Endodermal cell (in vitro differentiated cells): Measurements from ENCODE around the gene MGAT5B. TPM values are rescaled to one million over a fixed set of nuclear protein-coding genes. Genes with fewer than 3 reads are reported as not detected.

Experiments used
- DNase-seq: peaks from one replicate; pipeline ENCODE4 v3.0.0-alpha.2; 2017
- H3K27ac ChIP-seq: 2 replicates; pipeline ENCODE4 v1.5.1; 2013; ENCODE audit warnings: mild to moderate bottlenecking, low read depth, low read length, moderate library complexity
- H3K27me3 ChIP-seq: 2 replicates; pipeline ENCODE4 v1.6.1; 2013; ENCODE audit warnings: mild to moderate bottlenecking, low read length, moderate library complexity; ENCODE audit not compliant: insufficient read depth, control insufficient read depth, poor library complexity, severe bottlenecking
- H3K36me3 ChIP-seq: 2 replicates; pipeline ENCODE4 v1.7.0; 2013; ENCODE audit warnings: mild to moderate bottlenecking, low read length, moderate library complexity; ENCODE audit not compliant: control insufficient read depth, insufficient read depth
- H3K4me1 ChIP-seq: one replicate; pipeline ENCODE4 v1.7.0; 2013; ENCODE audit warnings: low read length; ENCODE audit not compliant: control insufficient read depth, insufficient read depth
- H3K4me3 ChIP-seq: 2 replicates; pipeline ENCODE4 v1.5.1; 2013; ENCODE audit warnings: mild to moderate bottlenecking, low read length, moderate library complexity
- H3K9ac ChIP-seq: 2 replicates; pipeline ENCODE4 v1.6.1; 2013; ENCODE audit warnings: mild to moderate bottlenecking, low read length, moderate library complexity; ENCODE audit not compliant: poor library complexity, severe bottlenecking; ENCODE audit errors: extremely low read depth
- H3K9me3 ChIP-seq: 2 replicates; pipeline ENCODE4 v1.6.1; 2013; ENCODE audit warnings: mild to moderate bottlenecking, low read length, moderate library complexity; ENCODE audit not compliant: control insufficient read depth
- H3K27ac Mint-ChIP-seq: 2 replicates; pipeline ENCODE4 v1.8.0; 2020; ENCODE audit warnings: mixed read lengths
- H3K27me3 Mint-ChIP-seq: 2 replicates; pipeline ENCODE4 v1.8.0; 2021; ENCODE audit warnings: mild to moderate bottlenecking, mixed read lengths; ENCODE audit not compliant: insufficient read depth
- H3K36me3 Mint-ChIP-seq: 2 replicates; pipeline ENCODE4 v1.8.0; 2020; ENCODE audit warnings: low read depth, mixed read lengths
- H3K4me1 Mint-ChIP-seq: 2 replicates; pipeline ENCODE4 v1.8.0; 2020; ENCODE audit warnings: mixed read lengths
- H3K4me3 Mint-ChIP-seq: 2 replicates; pipeline ENCODE4 v1.8.0; 2020; ENCODE audit warnings: mild to moderate bottlenecking, moderate library complexity, mixed read lengths
- H3K9me3 Mint-ChIP-seq: 2 replicates; pipeline ENCODE4 v1.8.0; 2020; ENCODE audit warnings: mild to moderate bottlenecking, mixed read lengths
- CTCF ChIP-seq: fragments of 200-600 bp; sonication (generic); conservative IDR thresholded peaks from 2 replicates; pipeline ENCODE4 v1.5.0; 2021; ENCODE audit warnings: antibody characterized with exemption, mild to moderate bottlenecking
- WGBS, 2 experiments: methylation state at CpG; one replicate each; pipeline versions ENCODE4 v1.1.5 to v1.1.7; 2013; ENCODE audit warnings: missing lambda C conversion rate in 2 of 2, mixed read lengths in 1 of 2; ENCODE audit not compliant: insufficient coverage in 1 of 2, insufficient read length in 1 of 2; 5-methylcytosine and 5-hydroxymethylcytosine counted together
- total RNA-seq, 2 donors: library from RNA; stranded (reverse); fragmentation: NEBNext Ultra II Directional in 1 of 2; extraction: Animal tissue kit (Norgen Biotek cat#: 25700) in 1 of 2; gene quantifications; 2 replicates in 1 of 2; 3 replicates in 1 of 2; pipeline ENCODE4 v1.2.1, GENCODE V29; 2021

Gene MGAT5B
- total RNA-seq, 2 donors from 2014 or later, result 2.9 to 3.3 TPM

GRCh38 chr17:76827736-76828135 lies 40.5 kb upstream of the MGAT5B start:
- DNase-seq, result no peak
- Histone ChIP-seq H3K36me3 (no peaks in the 10 kb centered on the region), H3K27me3 (no peaks in the 10 kb centered on the region), H3K27ac (no peak overlapping the region), H3K4me3 (no peak overlapping the region), H3K4me1 (no peaks in the 10 kb centered on the region), H3K9ac (no peak overlapping the region), H3K9me3 (no peaks in the 10 kb centered on the region)
- Mint-ChIP-seq H3K36me3 (no peaks in the 10 kb centered on the region), H3K9me3 (no peaks in the 10 kb centered on the region), H3K27me3 (peaks cover 2% of the 10 kb centered on the region), H3K4me1 (no peaks in the 10 kb centered on the region), H3K27ac (no peak overlapping the region), H3K4me3 (no peak overlapping the region)
- no peak for TF ChIP-seq CTCF
- 90 to 91% methylated on average over 4 to 14 of the region's 14 CpGs for WGBS, 2 experiments

GRCh38 chr17:76830987-76831715 lies 37.1 kb upstream of the MGAT5B start:
- H3K9me3 Mint-ChIP-seq, result no peaks in the 10 kb centered on the region
- Histone ChIP-seq H3K4me3 (no peak overlapping the region), H3K9ac (no peak overlapping the region), H3K36me3 (no peaks in the 10 kb centered on the region), H3K9me3 (no peaks in the 10 kb centered on the region), H3K4me1 (no peaks in the 10 kb centered on the region), H3K27me3 (no peaks in the 10 kb centered on the region), H3K27ac (no peak overlapping the region)
- H3K36me3 Mint-ChIP-seq, result no peaks in the 10 kb centered on the region
- WGBS, 2 experiments, result 90 to 95% methylated on average over 9 to 10 of the region's 10 CpGs
- no peak overlapping the region for H3K27ac Mint-ChIP-seq
- H3K4me1 Mint-ChIP-seq, result no peaks in the 10 kb centered on the region
- no peak for DNase-seq
- H3K4me3 Mint-ChIP-seq, result no peak overlapping the region
- no peak for TF ChIP-seq CTCF
- H3K27me3 Mint-ChIP-seq, result peaks cover 1% of the 10 kb centered on the region

- H3K4me3 Mint-ChIP-seq, result no peak overlapping the region
- H3K27ac ChIP-seq, result no peak overlapping the region
- 89 to 93% methylated on average over 3 to 7 of the region's 7 CpGs for WGBS, 2 experiments
Observed at GRCh38 chr17:76833034-76833644, 35.1 kb upstream of the MGAT5B start.

More at GRCh38 chr17:76833034-76833644, 35.1 kb upstream of the MGAT5B start:
- no peaks in the 10 kb centered on the region for H3K4me1 Mint-ChIP-seq
- H3K9me3 ChIP-seq, result no peaks in the 10 kb centered on the region
- H3K4me3 ChIP-seq, result no peak overlapping the region
- DNase-seq, result no peak
- no peak for TF ChIP-seq CTCF
- H3K4me1 ChIP-seq, result no peaks in the 10 kb centered on the region
- H3K9me3 Mint-ChIP-seq, result no peaks in the 10 kb centered on the region
- no peaks in the 10 kb centered on the region for H3K36me3 ChIP-seq
- H3K9ac ChIP-seq, result no peak overlapping the region
- peaks cover 1% of the 10 kb centered on the region for H3K27me3 Mint-ChIP-seq
- no peaks in the 10 kb centered on the region for H3K36me3 Mint-ChIP-seq
- H3K27me3 ChIP-seq, result no peaks in the 10 kb centered on the region
- H3K27ac Mint-ChIP-seq, result no peak overlapping the region
